Ishikawa (cell line): ENCODE results near the gene C17orf107.

Source experiments
- EGR1 ChIP-seq: IDR thresholded peaks from 2 replicates; pipeline ENCODE4 v1.6.1; 2012
- NFIC ChIP-seq: IDR thresholded peaks from 2 replicates; pipeline ENCODE4 v1.6.1; 2012
- TAF1 ChIP-seq: IDR thresholded peaks from 2 replicates; pipeline ENCODE4 v1.6.1; 2012; ENCODE audit warnings: low read depth, mild to moderate bottlenecking
- TCF12 ChIP-seq: IDR thresholded peaks from 2 replicates; pipeline ENCODE4 v1.6.1; 2012; ENCODE audit warnings: low read depth
- ZBTB7A ChIP-seq: IDR thresholded peaks from 2 replicates; pipeline ENCODE4 v1.6.1; 2012; ENCODE audit warnings: low read depth
- TF ChIP-seq, protein P1 (sequence below): IDR thresholded peaks from 2 replicates; pipeline ENCODE4 v1.6.1; 2012; ENCODE audit warnings: low read depth, mild to moderate bottlenecking

DNA sequence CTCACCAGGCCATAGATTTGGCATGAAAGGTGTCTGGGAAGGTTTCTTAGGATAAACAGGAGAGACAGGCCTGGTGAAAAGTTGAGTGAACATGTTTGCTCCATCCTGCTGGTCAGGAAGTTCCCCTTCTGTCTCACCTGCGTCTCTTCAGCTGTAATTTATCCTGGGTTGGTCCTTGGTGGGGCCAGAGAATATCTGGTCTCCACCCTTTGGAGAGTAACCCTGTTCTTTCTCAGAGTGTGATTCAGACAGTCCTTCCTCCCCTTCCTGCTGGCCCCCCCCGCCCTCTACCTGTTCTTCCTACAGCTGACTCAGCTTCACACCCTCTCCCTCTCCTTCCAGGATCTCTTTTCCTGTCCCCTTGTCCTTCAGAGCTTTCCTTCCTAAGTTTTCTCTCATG is 49.1 kb upstream of the C17orf107 start:
- TF ChIP-seq, protein P1, sequence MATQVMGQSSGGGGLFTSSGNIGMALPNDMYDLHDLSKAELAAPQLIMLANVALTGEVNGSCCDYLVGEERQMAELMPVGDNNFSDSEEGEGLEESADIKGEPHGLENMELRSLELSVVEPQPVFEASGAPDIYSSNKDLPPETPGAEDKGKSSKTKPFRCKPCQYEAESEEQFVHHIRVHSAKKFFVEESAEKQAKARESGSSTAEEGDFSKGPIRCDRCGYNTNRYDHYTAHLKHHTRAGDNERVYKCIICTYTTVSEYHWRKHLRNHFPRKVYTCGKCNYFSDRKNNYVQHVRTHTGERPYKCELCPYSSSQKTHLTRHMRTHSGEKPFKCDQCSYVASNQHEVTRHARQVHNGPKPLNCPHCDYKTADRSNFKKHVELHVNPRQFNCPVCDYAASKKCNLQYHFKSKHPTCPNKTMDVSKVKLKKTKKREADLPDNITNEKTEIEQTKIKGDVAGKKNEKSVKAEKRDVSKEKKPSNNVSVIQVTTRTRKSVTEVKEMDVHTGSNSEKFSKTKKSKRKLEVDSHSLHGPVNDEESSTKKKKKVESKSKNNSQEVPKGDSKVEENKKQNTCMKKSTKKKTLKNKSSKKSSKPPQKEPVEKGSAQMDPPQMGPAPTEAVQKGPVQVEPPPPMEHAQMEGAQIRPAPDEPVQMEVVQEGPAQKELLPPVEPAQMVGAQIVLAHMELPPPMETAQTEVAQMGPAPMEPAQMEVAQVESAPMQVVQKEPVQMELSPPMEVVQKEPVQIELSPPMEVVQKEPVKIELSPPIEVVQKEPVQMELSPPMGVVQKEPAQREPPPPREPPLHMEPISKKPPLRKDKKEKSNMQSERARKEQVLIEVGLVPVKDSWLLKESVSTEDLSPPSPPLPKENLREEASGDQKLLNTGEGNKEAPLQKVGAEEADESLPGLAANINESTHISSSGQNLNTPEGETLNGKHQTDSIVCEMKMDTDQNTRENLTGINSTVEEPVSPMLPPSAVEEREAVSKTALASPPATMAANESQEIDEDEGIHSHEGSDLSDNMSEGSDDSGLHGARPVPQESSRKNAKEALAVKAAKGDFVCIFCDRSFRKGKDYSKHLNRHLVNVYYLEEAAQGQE = no peak
- TF ChIP-seq ZBTB7A (no peak), TAF1 (no peak), EGR1 (no peak), TCF12 (no peak), NFIC (no peak)
